Measurements from ENCODE around the gene CD302. TPM values are rescaled to one million over a fixed set of nuclear protein-coding genes. Genes with fewer than 3 reads are reported as not detected.

CD302 gene
- total and polyA plus RNA-seq, 4 donors: 65.6 to 85.0 (median 72.2) TPM

DNA sequence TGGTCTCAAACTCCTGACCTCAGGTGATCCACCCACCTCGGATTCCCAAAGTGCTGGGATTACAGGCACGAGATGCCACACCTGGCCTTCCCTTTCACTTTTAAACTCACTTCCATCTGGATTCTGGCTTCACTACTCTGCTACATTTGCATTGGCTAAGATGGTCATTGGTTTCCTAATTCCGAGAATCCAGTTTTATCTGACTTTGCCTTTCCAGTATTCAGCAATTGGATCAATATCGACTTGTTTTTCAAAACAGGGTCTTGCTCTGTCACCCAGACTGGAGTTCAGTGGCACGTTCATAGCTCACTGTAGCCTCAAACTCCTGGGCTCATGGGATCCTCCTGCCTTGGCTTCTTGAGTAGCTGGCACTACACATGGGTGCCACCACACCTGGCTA, 4.7 kb upstream of the CD302 start:
- WGBS, 2 donors: 93 to 96% methylated on average over 5 of the region's 5 CpGs
- Histone ChIP-seq H3K4me3 (ENCODE audit: low read length in 2 of 2) (no peak overlapping the region), H3K27me3 (ENCODE audit: control insufficient read depth in 1 of 2, insufficient read depth in 2 of 2, low read length in 1 of 2) (no peaks in the 10 kb centered on the region), H3K9me3 (ENCODE audit: control insufficient read depth, low read length) (no peaks in the 10 kb centered on the region), H3K36me3 (ENCODE audit: control insufficient read depth in 1 of 2, insufficient read depth in 2 of 2, low read length in 1 of 2) (no peaks in the 10 kb centered on the region), H3K4me1 (ENCODE audit: control insufficient read depth in 1 of 2, insufficient read depth in 2 of 2, low read length in 2 of 2) (no peaks in the 10 kb centered on the region), H3K27ac (ENCODE audit: low read depth in 1 of 2, low read length in 2 of 2) (no peak overlapping the region)
- intact Hi-C loops (cut with DNase I): no loop called here
- no peak for DNase-seq
- no peak for ATAC-seq (ENCODE audit: low FRiP score)

DNA sequence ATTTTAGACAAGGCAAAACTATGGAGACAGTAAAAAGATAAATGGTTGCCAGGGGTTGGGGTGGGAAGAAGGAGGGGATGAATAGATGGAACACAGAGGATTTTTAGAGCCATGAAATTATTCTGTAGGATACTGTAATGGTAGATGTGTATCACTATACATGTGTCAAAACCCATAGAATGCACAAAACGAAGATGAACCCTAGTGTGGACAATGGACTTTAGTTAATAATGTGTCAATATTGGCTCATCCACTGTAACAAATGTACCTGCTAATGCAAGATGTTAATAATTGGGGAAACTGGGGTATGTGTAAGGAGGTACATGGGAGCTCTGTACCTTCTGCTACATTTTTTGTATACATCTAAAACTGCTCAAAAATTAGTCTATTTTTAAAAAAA, 1.8 kb upstream of the CD302 start:
- no peaks in the 10 kb centered on the region for H3K9me3 ChIP-seq (ENCODE audit: control insufficient read depth, low read length)
- 93 to 96% methylated on average over 1 of the region's 1 CpG for WGBS, 2 donors
- ATAC-seq (ENCODE audit: low FRiP score) (no peak), DNase-seq (no peak)
- peaks cover 4 to 8% of the 10 kb centered on the region in 2 donors for H3K4me1 ChIP-seq (ENCODE audit: control insufficient read depth in 1 of 2, insufficient read depth in 2 of 2, low read length in 2 of 2)
- H3K27ac ChIP-seq (ENCODE audit: low read depth in 1 of 2, low read length in 2 of 2): no peak overlapping the region
- H3K27me3 ChIP-seq (ENCODE audit: control insufficient read depth in 1 of 2, insufficient read depth in 2 of 2, low read length in 1 of 2): no peaks in the 10 kb centered on the region
- H3K36me3 ChIP-seq (ENCODE audit: control insufficient read depth in 1 of 2, insufficient read depth in 2 of 2, low read length in 1 of 2): no peaks in the 10 kb centered on the region
- no peak overlapping the region for H3K4me3 ChIP-seq (ENCODE audit: low read length in 2 of 2)
- intact Hi-C loops (cut with DNase I): no loop called here

DNA sequence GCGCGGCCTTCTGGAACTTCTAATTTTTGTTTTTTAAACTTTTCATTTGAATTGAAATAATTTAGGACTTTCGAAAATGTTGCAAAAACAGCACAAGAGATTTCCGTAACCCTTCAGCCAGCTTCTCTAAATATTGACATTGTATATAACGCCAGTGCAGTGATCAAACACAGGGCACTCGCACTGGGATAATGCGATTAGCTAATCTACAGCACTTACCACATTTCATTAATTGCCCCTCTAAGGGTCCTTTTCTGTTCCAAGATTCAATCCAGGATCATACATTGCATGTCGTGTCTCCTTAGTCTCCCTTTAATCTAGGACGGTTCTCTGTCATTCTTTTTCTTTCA, 343 bp upstream of the CD302 start:
- H3K9me3 ChIP-seq (ENCODE audit: control insufficient read depth, low read length): no peaks in the 10 kb centered on the region
- H3K36me3 ChIP-seq (ENCODE audit: control insufficient read depth in 1 of 2, insufficient read depth in 2 of 2, low read length in 1 of 2): no peaks in the 10 kb centered on the region
- DNase-seq (no peak), ATAC-seq (ENCODE audit: low FRiP score) (peak; percentile 31)
- H3K27me3 ChIP-seq (ENCODE audit: control insufficient read depth in 1 of 2, insufficient read depth in 2 of 2, low read length in 1 of 2): no peaks in the 10 kb centered on the region
- H3K27ac ChIP-seq (ENCODE audit: low read depth in 1 of 2, low read length in 2 of 2): peak overlapping the region in 1 of 2 donors; percentile 18
- peak overlapping the region; percentile 29 to 83 for H3K4me3 ChIP-seq (ENCODE audit: low read length in 2 of 2)
- peaks cover 4 to 8% of the 10 kb centered on the region in 2 donors for H3K4me1 ChIP-seq (ENCODE audit: control insufficient read depth in 1 of 2, insufficient read depth in 2 of 2, low read length in 2 of 2)
- WGBS, 2 donors: 0 to 1% methylated on average over 9 of the region's 9 CpGs
- intact Hi-C loops (cut with DNase I): no loop called here

DNA sequence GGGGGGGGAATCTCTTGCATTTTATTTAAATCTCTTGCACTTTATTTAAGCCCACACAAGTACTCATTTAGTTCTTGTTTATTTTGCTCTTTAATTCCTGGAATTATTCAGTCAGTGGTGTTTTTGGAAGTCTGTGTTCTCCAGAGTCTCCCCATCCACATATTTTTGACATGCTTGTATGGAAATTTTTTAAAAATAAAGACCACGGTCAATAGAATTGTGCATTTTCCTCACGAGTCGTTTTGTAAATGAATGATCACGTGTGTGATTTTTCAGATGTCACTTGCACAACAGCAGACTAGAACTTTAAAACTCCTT, 824 bp downstream of the CD302 start:
- WGBS, 2 donors: 0 to 1% methylated on average over 4 of the region's 4 CpGs
- H3K4me3 ChIP-seq (ENCODE audit: low read length in 2 of 2): peak overlapping the region; percentile 29 to 83
- no peaks in the 10 kb centered on the region for H3K36me3 ChIP-seq (ENCODE audit: control insufficient read depth in 1 of 2, insufficient read depth in 2 of 2, low read length in 1 of 2)
- H3K4me1 ChIP-seq (ENCODE audit: control insufficient read depth in 1 of 2, insufficient read depth in 2 of 2, low read length in 2 of 2): peaks cover 4 to 8% of the 10 kb centered on the region in 2 donors
- intact Hi-C loops (cut with DNase I): no loop called here
- peak; percentile 42 for ATAC-seq (ENCODE audit: low FRiP score)
- no peaks in the 10 kb centered on the region for H3K9me3 ChIP-seq (ENCODE audit: control insufficient read depth, low read length)
- H3K27ac ChIP-seq (ENCODE audit: low read depth in 1 of 2, low read length in 2 of 2): no peak overlapping the region
- DNase-seq: no peak
- no peaks in the 10 kb centered on the region for H3K27me3 ChIP-seq (ENCODE audit: control insufficient read depth in 1 of 2, insufficient read depth in 2 of 2, low read length in 1 of 2)

DNA sequence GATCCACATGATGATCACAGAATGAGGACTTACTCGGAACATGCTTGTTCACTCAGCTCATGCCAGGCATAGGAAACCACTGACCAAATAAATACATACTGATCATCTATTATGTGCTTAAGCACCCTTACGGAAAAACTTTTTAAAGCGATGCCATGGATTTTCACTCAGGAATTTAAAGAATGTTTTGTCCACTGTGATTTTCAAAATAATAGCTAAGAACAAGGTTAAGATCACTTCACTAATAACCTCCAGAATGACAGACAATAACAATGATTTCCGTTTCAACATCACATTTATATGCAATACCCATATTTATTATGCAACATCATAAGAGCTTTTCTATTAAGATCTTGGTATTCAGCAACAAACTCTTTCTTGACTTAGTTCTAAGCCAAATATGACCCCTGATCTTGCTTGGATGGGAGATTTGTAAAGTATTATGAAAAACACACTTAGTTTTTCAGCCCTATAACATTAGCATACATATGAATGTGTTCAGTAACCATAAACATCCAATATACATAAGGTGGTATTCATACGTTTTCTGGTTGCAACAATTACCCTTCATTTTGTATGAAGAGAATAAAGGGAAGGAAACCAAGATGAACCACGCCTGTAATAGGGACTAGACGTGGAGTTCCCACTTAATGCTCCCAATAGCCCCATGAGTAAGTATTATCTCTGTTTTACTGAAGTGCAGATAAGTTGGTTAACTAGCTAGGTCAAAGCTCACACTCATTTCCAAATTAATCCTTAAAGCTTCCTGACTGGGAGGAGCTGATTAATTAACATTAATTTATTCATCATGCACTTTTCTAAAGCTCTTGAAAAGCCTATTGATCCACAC, 1.9 kb downstream of the CD302 start:
- DNase-seq (no peak), ATAC-seq (ENCODE audit: low FRiP score) (no peak)
- WGBS, 2 donors: 73 to 76% methylated on average over 7 of the region's 7 CpGs
- peak overlapping the region in 1 of 2 donors; percentile 1 for H3K27ac ChIP-seq (ENCODE audit: low read depth in 1 of 2, low read length in 2 of 2)
- peaks cover 4 to 8% of the 10 kb centered on the region in 2 donors for H3K4me1 ChIP-seq (ENCODE audit: control insufficient read depth in 1 of 2, insufficient read depth in 2 of 2, low read length in 2 of 2)
- H3K4me3 ChIP-seq (ENCODE audit: low read length in 2 of 2): peak overlapping the region in 1 of 2 donors; percentile 31
- no peaks in the 10 kb centered on the region for H3K36me3 ChIP-seq (ENCODE audit: control insufficient read depth in 1 of 2, insufficient read depth in 2 of 2, low read length in 1 of 2)
- H3K9me3 ChIP-seq (ENCODE audit: control insufficient read depth, low read length): no peaks in the 10 kb centered on the region
- intact Hi-C loops (cut with DNase I): no loop called here
- H3K27me3 ChIP-seq (ENCODE audit: control insufficient read depth in 1 of 2, insufficient read depth in 2 of 2, low read length in 1 of 2): no peaks in the 10 kb centered on the region

DNA sequence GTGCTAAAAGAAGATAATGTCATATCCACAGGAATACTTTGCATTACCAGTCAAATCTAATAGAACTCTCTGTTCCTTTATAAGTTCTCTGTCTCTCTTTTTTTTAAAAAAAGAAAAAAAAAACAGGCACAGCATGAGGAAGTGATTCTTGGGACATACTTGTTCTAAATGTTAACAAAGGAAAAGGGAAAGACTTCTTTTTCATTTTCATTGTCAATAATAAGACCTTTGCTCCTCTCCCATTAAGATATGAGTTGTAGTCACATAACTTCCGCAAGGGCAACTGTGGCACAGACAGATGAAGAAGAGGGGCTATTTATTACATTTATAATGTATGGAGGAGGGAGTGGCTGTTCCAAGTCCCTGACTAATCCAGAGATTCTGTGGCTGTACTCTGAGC, 4.7 kb downstream of the CD302 start:
- intact Hi-C loops (cut with DNase I): no loop called here
- DNase-seq (no peak), ATAC-seq (ENCODE audit: low FRiP score) (no peak)
- H3K9me3 ChIP-seq (ENCODE audit: control insufficient read depth, low read length): no peaks in the 10 kb centered on the region
- H3K4me3 ChIP-seq (ENCODE audit: low read length in 2 of 2): no peak overlapping the region
- H3K36me3 ChIP-seq (ENCODE audit: control insufficient read depth in 1 of 2, insufficient read depth in 2 of 2, low read length in 1 of 2): no peaks in the 10 kb centered on the region
- H3K27ac ChIP-seq (ENCODE audit: low read depth in 1 of 2, low read length in 2 of 2): no peak overlapping the region
- H3K4me1 ChIP-seq (ENCODE audit: control insufficient read depth in 1 of 2, insufficient read depth in 2 of 2, low read length in 2 of 2): peaks cover 4 to 8% of the 10 kb centered on the region in 2 donors
- 96% methylated on average over 1 of the region's 1 CpG for WGBS, 2 donors
- H3K27me3 ChIP-seq (ENCODE audit: control insufficient read depth in 1 of 2, insufficient read depth in 2 of 2, low read length in 1 of 2): no peaks in the 10 kb centered on the region

DNA sequence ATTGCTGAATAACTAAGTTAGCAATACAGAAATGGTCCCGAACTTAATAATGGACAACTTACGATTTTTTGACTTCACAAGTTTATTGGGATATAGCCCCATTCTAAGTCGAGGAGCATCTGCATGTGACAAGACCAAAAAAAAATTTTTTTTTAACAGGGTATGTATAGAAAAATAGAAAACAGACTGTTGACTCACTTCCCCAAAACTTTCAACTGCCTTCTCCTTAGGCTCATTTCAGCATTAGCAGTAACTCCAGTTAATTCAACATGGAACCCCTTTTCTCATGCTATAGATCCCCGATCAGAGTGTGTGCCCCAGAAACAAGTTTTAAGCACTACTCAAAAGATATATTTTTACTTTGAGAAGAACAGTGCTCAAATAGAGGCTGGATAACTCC, 5.4 kb downstream of the CD302 start:
- no peak overlapping the region for H3K4me3 ChIP-seq (ENCODE audit: low read length in 2 of 2)
- H3K27me3 ChIP-seq (ENCODE audit: control insufficient read depth in 1 of 2, insufficient read depth in 2 of 2, low read length in 1 of 2): no peaks in the 10 kb centered on the region
- ATAC-seq (ENCODE audit: low FRiP score) (no peak), DNase-seq (no peak)
- WGBS, 2 donors: 93 to 95% methylated on average over 4 of the region's 4 CpGs
- H3K9me3 ChIP-seq (ENCODE audit: control insufficient read depth, low read length): no peaks in the 10 kb centered on the region
- H3K36me3 ChIP-seq (ENCODE audit: control insufficient read depth in 1 of 2, insufficient read depth in 2 of 2, low read length in 1 of 2): no peaks in the 10 kb centered on the region
- intact Hi-C loops (cut with DNase I): no loop called here
- H3K27ac ChIP-seq (ENCODE audit: low read depth in 1 of 2, low read length in 2 of 2): no peak overlapping the region
- H3K4me1 ChIP-seq (ENCODE audit: control insufficient read depth in 1 of 2, insufficient read depth in 2 of 2, low read length in 2 of 2): peaks cover 4 to 8% of the 10 kb centered on the region in 2 donors

GRCh38 chr2:159792036-159792435, 6.0 kb downstream of the CD302 start:
- Histone ChIP-seq H3K4me3 (ENCODE audit: low read length in 2 of 2) (no peak overlapping the region), H3K27ac (ENCODE audit: low read depth in 1 of 2, low read length in 2 of 2) (no peak overlapping the region), H3K36me3 (ENCODE audit: control insufficient read depth in 1 of 2, insufficient read depth in 2 of 2, low read length in 1 of 2) (no peaks in the 10 kb centered on the region), H3K4me1 (ENCODE audit: control insufficient read depth in 1 of 2, insufficient read depth in 2 of 2, low read length in 2 of 2) (peaks cover 4 to 8% of the 10 kb centered on the region in 2 donors), H3K9me3 (ENCODE audit: control insufficient read depth, low read length) (no peaks in the 10 kb centered on the region), H3K27me3 (ENCODE audit: control insufficient read depth in 1 of 2, insufficient read depth in 2 of 2, low read length in 1 of 2) (no peaks in the 10 kb centered on the region)
- 73 to 88% methylated on average over 1 of the region's 1 CpG for whole genome bisulfite sequencing, 2 donors
- ATAC-seq (ENCODE audit: low FRiP score) (no peak), DNase-seq (no peak)
- intact Hi-C loops (cut with DNase I): no loop called here

DNA sequence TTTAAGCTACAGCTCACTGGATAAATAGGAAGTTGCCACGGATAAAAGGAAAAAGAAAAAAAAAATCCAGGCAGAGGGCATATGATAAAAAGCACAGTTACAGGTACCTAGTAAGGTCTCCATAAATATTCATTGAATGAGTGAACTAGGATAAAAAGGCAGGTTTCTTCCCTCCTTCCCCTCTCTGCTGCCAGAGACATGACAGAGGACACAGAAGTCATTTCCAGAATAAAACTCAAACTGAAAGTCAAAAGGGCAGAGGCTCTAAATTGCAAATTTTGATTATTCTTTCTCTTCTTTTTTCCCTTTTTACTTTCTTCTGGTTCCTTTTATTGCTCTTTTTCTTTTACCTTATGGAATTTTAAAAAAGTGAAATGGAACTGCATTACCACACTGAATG, 7.7 kb downstream of the CD302 start:
- H3K27ac ChIP-seq (ENCODE audit: low read depth in 1 of 2, low read length in 2 of 2): no peak overlapping the region
- WGBS, 2 donors: 36 to 42% methylated on average over 1 of the region's 1 CpG
- no peaks in the 10 kb centered on the region for H3K36me3 ChIP-seq (ENCODE audit: control insufficient read depth in 1 of 2, insufficient read depth in 2 of 2, low read length in 1 of 2)
- H3K27me3 ChIP-seq (ENCODE audit: control insufficient read depth in 1 of 2, insufficient read depth in 2 of 2, low read length in 1 of 2): no peaks in the 10 kb centered on the region
- H3K4me1 ChIP-seq (ENCODE audit: control insufficient read depth in 1 of 2, insufficient read depth in 2 of 2, low read length in 2 of 2): no peaks in the 10 kb centered on the region
- DNase-seq: no peak
- intact Hi-C loops (cut with DNase I): no loop called here
- H3K4me3 ChIP-seq (ENCODE audit: low read length in 2 of 2): no peak overlapping the region
- no peak for ATAC-seq (ENCODE audit: low FRiP score)
- no peaks in the 10 kb centered on the region for H3K9me3 ChIP-seq (ENCODE audit: control insufficient read depth, low read length)
